Activated B cell treated with CpG ODN at 0.5 μM for 24 hours (primary cell): ENCODE data around the gene SNRNP27. TPM values are rescaled to one million over a fixed set of nuclear protein-coding genes. Genes with fewer than 3 reads are reported as not detected.

ENCODE experiments used
- ATAC-seq: fragments of 200-7000 bp; cut with Tn5 transposase; one replicate; pipeline ENCODE4 v1.10.0; 2021; ENCODE audit warnings: low read depth, mild to moderate bottlenecking, moderate library complexity
- CTCF ChIA-PET: fragments of 350-600 bp; sonication (Branson Sonifier 250); formaldehyde crosslinking; loops from one replicate; lab custom pipeline; 2021; ENCODE audit warnings: antibody characterized with exemption; lab: Charles Lee
- POLR2A ChIA-PET: fragments of 350-600 bp; sonication (Branson Sonifier 250); formaldehyde crosslinking; loops from one replicate; lab custom pipeline; 2021; ENCODE audit warnings: antibody characterized with exemption; lab: Charles Lee
- DNase-seq: peaks from one replicate; pipeline ENCODE4 v3.0.0; 2022
- H3K27ac Mint-ChIP-seq: one replicate; pipeline ENCODE4 v1.8.0; 2020; ENCODE audit warnings: mixed read lengths
- H3K27me3 Mint-ChIP-seq: one replicate; pipeline ENCODE4 v1.8.0; 2021; ENCODE audit warnings: mixed read lengths
- H3K36me3 Mint-ChIP-seq: one replicate; pipeline ENCODE4 v1.8.0; 2021; ENCODE audit warnings: low read depth, mixed read lengths
- H3K4me1 Mint-ChIP-seq: one replicate; pipeline ENCODE4 v1.8.0; 2021; ENCODE audit warnings: mixed read lengths
- H3K4me3 Mint-ChIP-seq: one replicate; pipeline ENCODE4 v1.8.0; 2020; ENCODE audit warnings: mild to moderate bottlenecking, mixed read lengths
- H3K9me3 Mint-ChIP-seq: one replicate; pipeline ENCODE4 v1.8.0; 2020; ENCODE audit warnings: mixed read lengths
- CTCF ChIP-seq: fragments of 200-600 bp; IDR thresholded peaks from one replicate; pipeline ENCODE4 v1.8.0; 2022; ENCODE audit warnings: antibody characterized with exemption, mild to moderate bottlenecking
- intact Hi-C: fragments of 100-400 bp; cut with micrococcal nuclease; formaldehyde crosslinking; loops from one replicate; pipeline ENCODE4 v1.15.1; 2024
- total RNA-seq: library from RNA; stranded (reverse); gene quantifications from 2 replicates; pipeline ENCODE4 v1.2.3, GENCODE V29; 2022

The SNRNP27 gene
- total RNA-seq, 1 donor from 2014 or later, result 49.1 TPM

GRCh38 chr2:69907216-69907615 lies 13.5 kb downstream of the SNRNP27 start:
- ChIA-PET POLR2A (interaction anchor here (0.6 to 1.2 kb wide), 4 partner anchors 227 to 386 kb away, joined by 3 to 12 read pairs (median 5); no protein-coding TSS in a partner anchor), CTCF (no interaction called here)
- peaks cover 59% of the 10 kb centered on the region for H3K36me3 Mint-ChIP-seq
- H3K4me3 Mint-ChIP-seq, result no peak overlapping the region
- intact Hi-C loops, result no loop called here
- ATAC-seq (no peak), DNase-seq (no peak)
- H3K4me1 Mint-ChIP-seq, result peaks cover 13% of the 10 kb centered on the region
- TF ChIP-seq CTCF, result no peak
- H3K27ac Mint-ChIP-seq, result no peak overlapping the region
- H3K9me3 Mint-ChIP-seq, result no peaks in the 10 kb centered on the region
- no peaks in the 10 kb centered on the region for H3K27me3 Mint-ChIP-seq

- Mint-ChIP-seq H3K4me3 (no peak overlapping the region), H3K36me3 (peaks cover 39% of the 10 kb centered on the region), H3K27ac (peak overlapping the region; percentile 59), H3K27me3 (no peaks in the 10 kb centered on the region), H3K9me3 (no peaks in the 10 kb centered on the region), H3K4me1 (peaks cover 27% of the 10 kb centered on the region)
- DNase-seq (no peak), ATAC-seq (no peak)
- TF ChIP-seq CTCF, result peak; percentile 23
- POLR2A ChIA-PET, result interaction anchor here (0.6 to 7.5 kb wide), 9 partner anchors 9 to 390 kb away, joined by 3 to 195 read pairs (median 11); partner anchors contain the start of genes C2orf42, PCBP1, SNRNP27 and SNRPG
- CTCF ChIA-PET, result interaction anchor here (0.6 to 5.4 kb wide), 16 partner anchors 18 to 390 kb away, joined by 3 to 76 read pairs (median 6); partner anchors contain the start of genes C2orf42, FAM136A, PCYOX1 and SNRNP27
- intact Hi-C loops, result loop anchor here (1.0 to 10.0 kb wide), 7 partner anchors 190 to 1153 kb away; partner anchors contain the start of genes FAM136A, NAGK, NFU1 and TEX261
Observed at GRCh38 chr2:69911985-69912563, 18.3 kb downstream of the SNRNP27 start.

GRCh38 chr2:69914164-69914949 lies 20.6 kb downstream of the SNRNP27 start:
- Mint-ChIP-seq H3K4me1 (peaks cover 41% of the 10 kb centered on the region), H3K9me3 (no peaks in the 10 kb centered on the region), H3K4me3 (peak overlapping the region; percentile 87), H3K36me3 (peaks cover 23% of the 10 kb centered on the region), H3K27ac (peak overlapping the region; percentile 91), H3K27me3 (no peaks in the 10 kb centered on the region)
- POLR2A ChIA-PET, result interaction anchor here (0.5 to 7.5 kb wide), 40 partner anchors 11 to 1157 kb away, joined by 3 to 195 read pairs (median 5); partner anchors contain the start of genes ANXA4, C2orf42, FAM136A and GMCL1
- intact Hi-C loops, result loop anchor here (1.0 to 10.0 kb wide), 14 partner anchors 12 to 1150 kb away; partner anchors contain the start of genes NAGK, NFU1, SNRPG and TEX261
- DNase-seq (no peak), ATAC-seq (peak; percentile 91)
- CTCF ChIA-PET, result interaction anchor here (0.8 to 5.4 kb wide), 15 partner anchors 21 to 703 kb away, joined by 3 to 76 read pairs (median 6); partner anchors contain the start of genes C2orf42, FAM136A, SNRNP27 and SNRPG
- TF ChIP-seq CTCF, result no peak

GRCh38 chr2:69914950-69915945 lies 21.5 kb downstream of the SNRNP27 start, which contains the start of gene MXD1:
TSS of gene MXD1 (plus strand) at chr2:69915109. CDS start at chr2:69915331, 222 bp downstream.
- Mint-ChIP-seq H3K36me3 (peaks cover 19% of the 10 kb centered on the region), H3K4me3 (peak within 1 kb of the TSS; percentile 87), H3K9me3 (no peaks in the 10 kb centered on the region), H3K27ac (peak within 1 kb of the TSS; percentile 91), H3K4me1 (peaks cover 42% of the 10 kb centered on the region), H3K27me3 (no peaks in the 10 kb centered on the region)
- ChIA-PET CTCF (interaction anchor here (0.9 to 5.4 kb wide), 15 partner anchors 21 to 702 kb away, joined by 3 to 76 read pairs (median 6); partner anchors contain the start of genes C2orf42, FAM136A, SNRNP27 and SNRPG), POLR2A (interaction anchor here (0.5 to 7.5 kb wide), 40 partner anchors 12 to 480 kb away, joined by 3 to 195 read pairs (median 5); partner anchors contain the start of genes ANXA4, C2orf42, FAM136A and GMCL1)
- ATAC-seq (no peak), DNase-seq (peak; percentile 92)
- intact Hi-C loops, result loop anchor here (1.0 to 10.0 kb wide), 14 partner anchors 13 to 1150 kb away; partner anchors contain the start of genes NAGK, NFU1, SNRPG and TEX261
- TF ChIP-seq CTCF, result no peak
